D341Med (cell line): ENCODE data around the gene NEBL.

ENCODE experiments used
- DNase-seq: peaks from one replicate; pipeline ENCODE4 v3.0.0; 2012; ENCODE audit warnings: low spot score

Gene NEBL

GRCh38 chr10:20778008-20778757 lies 118.9 kb downstream of the NEBL start:
- DNase-seq = no peak

- DNase-seq = no peak
Measured at GRCh38 chr10:20776384-20777118, 120.6 kb downstream of the NEBL start.

- DNase-seq = no peak
Measured at GRCh38 chr10:20771051-20771450, 126.1 kb downstream of the NEBL start.

- DNase-seq = no peak
Measured at GRCh38 chr10:20769481-20769880, 127.6 kb downstream of the NEBL start.

- no peak for DNase-seq
Measured at GRCh38 chr10:20768843-20769242, 128.3 kb downstream of the NEBL start.

GRCh38 chr10:20767028-20767427 lies 130.1 kb downstream of the NEBL start:
- DNase-seq = no peak

GRCh38 chr10:20765066-20765465 lies 132.0 kb downstream of the NEBL start:
- no peak for DNase-seq

- DNase-seq = no peak
Measured at GRCh38 chr10:20760460-20760859, 136.7 kb downstream of the NEBL start.

- no peak for DNase-seq
Measured at GRCh38 chr10:20748551-20748950, 148.6 kb downstream of the NEBL start.

GRCh38 chr10:20747782-20748181 lies 149.3 kb downstream of the NEBL start:
- no peak for DNase-seq

- DNase-seq = no peak
Measured at GRCh38 chr10:20746856-20747255, 150.3 kb downstream of the NEBL start.

GRCh38 chr10:20745556-20746375 lies 151.3 kb downstream of the NEBL start:
- DNase-seq = no peak

GRCh38 chr10:20744821-20745220 lies 152.3 kb downstream of the NEBL start:
- no peak for DNase-seq

GRCh38 chr10:20743942-20744341 lies 153.2 kb downstream of the NEBL start:
- DNase-seq = no peak

- no peak for DNase-seq
Measured at GRCh38 chr10:20742737-20743541, 154.2 kb downstream of the NEBL start.

- no peak for DNase-seq
Measured at GRCh38 chr10:20740120-20740519, 157.0 kb downstream of the NEBL start.

- DNase-seq = no peak
Measured at GRCh38 chr10:20737107-20737506, 160.0 kb downstream of the NEBL start.
